Naive thymus-derived CD8-positive, alpha-beta T cell (primary cell): Measurements from ENCODE around the gene DPT. TPM values are rescaled to one million over a fixed set of nuclear protein-coding genes. Genes with fewer than 3 reads are reported as not detected.

Experiments
- ATAC-seq, 2 donors: fragments of 150-1000 bp; cut with Tn5 transposase in 1 of 2; sonication (Bioruptor Pico), chemical (Tn5 transposase) in 1 of 2; 1 replicate in 1 of 2; 2 replicates in 1 of 2; pipeline ENCODE4 v1.10.0; 2021; ENCODE audit warnings: mild to moderate bottlenecking in 2 of 2, moderate library complexity in 2 of 2
- POLR2A ChIA-PET: fragments of 350-600 bp; sonication (Branson Sonifier 250); formaldehyde crosslinking; loops from one replicate; lab custom pipeline; 2021; ENCODE audit warnings: antibody characterized with exemption; lab: Charles Lee
- DNase-seq, 10 donors: peaks; one replicate each; pipeline versions ENCODE4 v3.0.0 to v3.0.0-alpha.2; 2020 to 2022
- H3K27ac Mint-ChIP-seq, 10 donors: one replicate each; pipeline ENCODE4 v1.8.0; 2020 to 2022; ENCODE audit warnings: mild to moderate bottlenecking in 10 of 10, mixed read lengths in 10 of 10, moderate library complexity in 4 of 10, inconsistent platforms in 1 of 10
- H3K27me3 Mint-ChIP-seq, 5 donors: one replicate each; pipeline ENCODE4 v1.8.0; 2021 to 2022; ENCODE audit warnings: mixed read lengths in 5 of 5
- H3K36me3 Mint-ChIP-seq, 3 donors: one replicate each; pipeline ENCODE4 v1.8.0; 2020 to 2022; ENCODE audit warnings: mixed read lengths in 3 of 3, mild to moderate bottlenecking in 2 of 3, inconsistent platforms in 1 of 3
- H3K4me1 Mint-ChIP-seq, 4 donors: one replicate each; pipeline ENCODE4 v1.8.0; 2021 to 2022; ENCODE audit warnings: mixed read lengths in 4 of 4
- H3K4me3 Mint-ChIP-seq, 10 donors: one replicate each; pipeline ENCODE4 v1.8.0; 2020 to 2022; ENCODE audit warnings: mild to moderate bottlenecking in 10 of 10, mixed read lengths in 10 of 10, moderate library complexity in 6 of 10, inconsistent platforms in 1 of 10
- H3K9me3 Mint-ChIP-seq, 9 donors: one replicate each; pipeline ENCODE4 v1.8.0; 2020 to 2022; ENCODE audit warnings: mixed read lengths in 9 of 9, mild to moderate bottlenecking in 3 of 9, inconsistent platforms in 1 of 9, moderate library complexity in 1 of 9
- polyA plus RNA-seq, 3 donors: library from polyadenylated mRNA; unstranded; fragments of 300-500 nt; fragmentation: Illumina TruSeq; gene quantifications; one replicate each; pipeline ENCODE4 v1.2.3, GENCODE V29; 2021
- total RNA-seq, 8 experiments: library from RNA in 2 of 8; stranded (reverse) in 2 of 8; gene quantifications; one replicate each; pipeline ENCODE4 v1.2.3 and lab custom pipeline; 2021 to 2026

The DPT gene
- total and polyA plus RNA-seq, 5 experiments from 2014 or later = not detected

GRCh38 chr1:168759077-168759476 is 30.1 kb upstream of the DPT start:
- Mint-ChIP-seq H3K4me3 (no peak overlapping the region), H3K27ac (no peak overlapping the region), H3K36me3 (no peaks in the 10 kb centered on the region), H3K9me3 (no peaks in the 10 kb centered on the region), H3K4me1 (no peaks in the 10 kb centered on the region), H3K27me3 (peaks cover 0 to 17% (median 3%) of the 10 kb centered on the region in 5 donors)
- POLR2A ChIA-PET = no interaction called here
- no peak for DNase-seq
- ATAC-seq = no peak

- H3K27me3 Mint-ChIP-seq = peaks cover 0 to 19% (median 3%) of the 10 kb centered on the region in 5 donors
- POLR2A ChIA-PET = no interaction called here
- no peak for DNase-seq
Observed at GRCh38 chr1:168758503-168758902, 29.5 kb upstream of the DPT start.

GRCh38 chr1:168755800-168756418 is 26.9 kb upstream of the DPT start:
- H3K9me3 Mint-ChIP-seq = no peaks in the 10 kb centered on the region
- H3K4me1 Mint-ChIP-seq = no peaks in the 10 kb centered on the region
- DNase-seq (no peak), ATAC-seq (no peak)
- no peak overlapping the region for H3K4me3 Mint-ChIP-seq
- POLR2A ChIA-PET = no interaction called here
- no peak overlapping the region for H3K27ac Mint-ChIP-seq
- H3K36me3 Mint-ChIP-seq = no peaks in the 10 kb centered on the region
- peaks cover 3 to 34% (median 9%) of the 10 kb centered on the region in 5 donors for H3K27me3 Mint-ChIP-seq

More at GRCh38 chr1:168758503-168758902, 29.5 kb upstream of the DPT start:
- ATAC-seq = no peak
- Mint-ChIP-seq H3K9me3 (no peaks in the 10 kb centered on the region), H3K36me3 (no peaks in the 10 kb centered on the region), H3K4me1 (no peaks in the 10 kb centered on the region), H3K27ac (no peak overlapping the region), H3K4me3 (no peak overlapping the region)

- DNase-seq (no peak), ATAC-seq (no peak)
- no peaks in the 10 kb centered on the region for H3K9me3 Mint-ChIP-seq
- H3K27ac Mint-ChIP-seq = no peak overlapping the region
- peaks cover 13 to 44% (median 18%) of the 10 kb centered on the region in 5 donors for H3K27me3 Mint-ChIP-seq
- POLR2A ChIA-PET = no interaction called here
- H3K36me3 Mint-ChIP-seq = no peaks in the 10 kb centered on the region
- no peaks in the 10 kb centered on the region for H3K4me1 Mint-ChIP-seq
- no peak overlapping the region for H3K4me3 Mint-ChIP-seq
Observed at GRCh38 chr1:168752171-168752832, 23.3 kb upstream of the DPT start.

- no peaks in the 10 kb centered on the region for H3K4me1 Mint-ChIP-seq
- POLR2A ChIA-PET = no interaction called here
- no peak for ATAC-seq
- DNase-seq = no peak
- H3K4me3 Mint-ChIP-seq = no peak overlapping the region
- no peak overlapping the region for H3K27ac Mint-ChIP-seq
- no peaks in the 10 kb centered on the region for H3K36me3 Mint-ChIP-seq
- peaks cover 13 to 46% (median 18%) of the 10 kb centered on the region in 5 donors for H3K27me3 Mint-ChIP-seq
- H3K9me3 Mint-ChIP-seq = no peaks in the 10 kb centered on the region
Observed at GRCh38 chr1:168751195-168751650, 22.2 kb upstream of the DPT start.

- H3K36me3 Mint-ChIP-seq = no peaks in the 10 kb centered on the region
- H3K27me3 Mint-ChIP-seq = peaks cover 0 to 10% (median 2%) of the 10 kb centered on the region in 5 donors
- no peak overlapping the region for H3K27ac Mint-ChIP-seq
- DNase-seq (no peak), ATAC-seq (no peak)
- H3K4me1 Mint-ChIP-seq = no peaks in the 10 kb centered on the region
- no peak overlapping the region for H3K4me3 Mint-ChIP-seq
- H3K9me3 Mint-ChIP-seq = peaks cover 0 to 2% (median 0%) of the 10 kb centered on the region in 9 donors
- POLR2A ChIA-PET = no interaction called here
Observed at GRCh38 chr1:168742994-168743650, 14.1 kb upstream of the DPT start.

- Mint-ChIP-seq H3K9me3 (peaks cover 0 to 2% (median 0%) of the 10 kb centered on the region in 9 donors), H3K36me3 (no peaks in the 10 kb centered on the region), H3K27ac (no peak overlapping the region), H3K27me3 (peaks cover 0 to 10% (median 0%) of the 10 kb centered on the region in 5 donors), H3K4me1 (no peaks in the 10 kb centered on the region), H3K4me3 (no peak overlapping the region)
- POLR2A ChIA-PET = no interaction called here
- no peak for DNase-seq
- no peak for ATAC-seq
Observed at GRCh38 chr1:168742386-168742785, 13.4 kb upstream of the DPT start.

GRCh38 chr1:168739908-168740307 is 10.9 kb upstream of the DPT start:
- H3K4me1 Mint-ChIP-seq = no peaks in the 10 kb centered on the region
- POLR2A ChIA-PET = interaction anchor here (0.6 kb wide), 1 partner anchor 460 kb away, joined by 3 read pairs; no protein-coding TSS in a partner anchor
- DNase-seq (no peak), ATAC-seq (no peak)
- no peaks in the 10 kb centered on the region for H3K36me3 Mint-ChIP-seq
- H3K27ac Mint-ChIP-seq = no peak overlapping the region
- no peak overlapping the region for H3K4me3 Mint-ChIP-seq
- H3K9me3 Mint-ChIP-seq = no peaks in the 10 kb centered on the region
- H3K27me3 Mint-ChIP-seq = peaks cover 0 to 9% (median 0%) of the 10 kb centered on the region in 5 donors

GRCh38 chr1:168736520-168736919 is 7.5 kb upstream of the DPT start:
- H3K27ac Mint-ChIP-seq = no peak overlapping the region
- no peak for DNase-seq
- POLR2A ChIA-PET = no interaction called here
- H3K4me1 Mint-ChIP-seq = no peaks in the 10 kb centered on the region
- no peak overlapping the region for H3K4me3 Mint-ChIP-seq
- H3K36me3 Mint-ChIP-seq = no peaks in the 10 kb centered on the region
- no peak for ATAC-seq
- H3K27me3 Mint-ChIP-seq = peaks cover 0 to 9% (median 0%) of the 10 kb centered on the region in 5 donors
- no peaks in the 10 kb centered on the region for H3K9me3 Mint-ChIP-seq

GRCh38 chr1:168735974-168736373 is 7.0 kb upstream of the DPT start:
- ATAC-seq = no peak
- Mint-ChIP-seq H3K4me1 (no peaks in the 10 kb centered on the region), H3K9me3 (no peaks in the 10 kb centered on the region), H3K36me3 (no peaks in the 10 kb centered on the region), H3K27ac (no peak overlapping the region), H3K27me3 (peaks cover 0 to 9% (median 0%) of the 10 kb centered on the region in 5 donors), H3K4me3 (no peak overlapping the region)
- POLR2A ChIA-PET = no interaction called here
- DNase-seq = no peak

- Mint-ChIP-seq H3K4me1 (no peaks in the 10 kb centered on the region), H3K36me3 (no peaks in the 10 kb centered on the region), H3K9me3 (no peaks in the 10 kb centered on the region), H3K4me3 (no peak overlapping the region), H3K27me3 (peaks cover 0 to 9% (median under 1%) of the 10 kb centered on the region in 5 donors), H3K27ac (no peak overlapping the region)
- no peak for ATAC-seq
- DNase-seq = no peak
- POLR2A ChIA-PET = no interaction called here
Observed at GRCh38 chr1:168734946-168735345, 5.9 kb upstream of the DPT start.

- Mint-ChIP-seq H3K9me3 (no peaks in the 10 kb centered on the region), H3K27ac (no peak overlapping the region), H3K27me3 (peaks cover 0 to 9% (median 2%) of the 10 kb centered on the region in 5 donors), H3K4me1 (no peaks in the 10 kb centered on the region), H3K36me3 (no peaks in the 10 kb centered on the region), H3K4me3 (no peak overlapping the region)
- DNase-seq = no peak
- POLR2A ChIA-PET = interaction anchor here (0.9 kb wide), 1 partner anchor 35 kb away, joined by 3 read pairs; no protein-coding TSS in a partner anchor
- no peak for ATAC-seq
Observed at GRCh38 chr1:168734271-168734670, 5.3 kb upstream of the DPT start.

GRCh38 chr1:168733241-168733640 is 4.2 kb upstream of the DPT start:
- Mint-ChIP-seq H3K4me3 (no peak overlapping the region), H3K4me1 (no peaks in the 10 kb centered on the region), H3K27ac (peak overlapping the region in 1 of 10 donors; percentile 3), H3K27me3 (peaks cover 0 to 9% (median 2%) of the 10 kb centered on the region in 5 donors), H3K9me3 (no peaks in the 10 kb centered on the region), H3K36me3 (no peaks in the 10 kb centered on the region)
- DNase-seq (no peak), ATAC-seq (no peak)
- POLR2A ChIA-PET = interaction anchor here (0.9 kb wide), 1 partner anchor 34 kb away, joined by 3 read pairs; no protein-coding TSS in a partner anchor
